Type B pancreatic cell (in vitro differentiated cells): ENCODE measurements around the gene CREBBP. TPM values are rescaled to one million over a fixed set of nuclear protein-coding genes. Genes with fewer than 3 reads are reported as not detected.

Experiments used
- DNase-seq: peaks from one replicate; pipeline ENCODE4 v3.0.0; 2021; ENCODE audit warnings: mixed read lengths; ENCODE audit not compliant: unreplicated experiment; ENCODE audit errors: extremely low spot score
- H3K27ac Mint-ChIP-seq: 2 replicates; pipeline ENCODE4 v1.8.0; 2021; ENCODE audit warnings: mild to moderate bottlenecking, mixed read lengths
- H3K27me3 Mint-ChIP-seq: 2 replicates; pipeline ENCODE4 v1.8.0; 2021; ENCODE audit warnings: mixed read lengths
- H3K36me3 Mint-ChIP-seq: 2 replicates; pipeline ENCODE4 v1.8.0; 2021; ENCODE audit warnings: mixed read lengths
- H3K4me1 Mint-ChIP-seq: one replicate; pipeline ENCODE4 v1.8.0; 2021; ENCODE audit warnings: mixed read lengths; ENCODE audit not compliant: unreplicated experiment
- H3K4me3 Mint-ChIP-seq: 2 replicates; pipeline ENCODE4 v1.8.0; 2021; ENCODE audit warnings: mild to moderate bottlenecking, mixed read lengths
- H3K9me3 Mint-ChIP-seq: 2 replicates; pipeline ENCODE4 v1.8.0; 2021; ENCODE audit warnings: mixed read lengths
- total RNA-seq: library from RNA; stranded (reverse); gene quantifications from 2 replicates; pipeline ENCODE4 v1.2.1, GENCODE V29; 2021; ENCODE audit warnings: low replicate concordance
- TF ChIP-seq, protein P1 (sequence below): fragments of 200-600 bp; sonication (generic); conservative IDR thresholded peaks from 2 replicates; pipeline ENCODE4 v1.5.0; 2021; ENCODE audit warnings: antibody characterized with exemption, mild to moderate bottlenecking

CREBBP gene
- total RNA-seq, 1 donor from 2014 or later = 93.6 TPM

DNA sequence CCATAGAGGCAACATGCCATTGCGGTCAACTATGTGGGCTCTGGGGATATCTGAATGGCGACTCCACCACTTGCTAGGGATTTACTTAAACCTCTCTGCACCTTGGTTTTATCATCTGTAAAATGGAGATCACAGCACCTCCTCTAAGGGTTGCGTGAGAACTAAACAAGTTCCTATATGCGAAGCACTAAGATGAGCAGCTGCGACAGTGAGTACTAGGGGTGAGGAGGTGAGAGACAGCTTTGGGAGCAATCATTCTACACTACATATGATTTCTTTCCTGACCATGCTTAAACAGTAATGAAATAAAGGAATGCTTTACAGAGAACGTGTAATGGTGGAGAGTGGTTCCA lies 61.4 kb downstream of the CREBBP start:
- no peak overlapping the region for H3K4me3 Mint-ChIP-seq
- no peaks in the 10 kb centered on the region for H3K27me3 Mint-ChIP-seq
- TF ChIP-seq, protein P1, sequence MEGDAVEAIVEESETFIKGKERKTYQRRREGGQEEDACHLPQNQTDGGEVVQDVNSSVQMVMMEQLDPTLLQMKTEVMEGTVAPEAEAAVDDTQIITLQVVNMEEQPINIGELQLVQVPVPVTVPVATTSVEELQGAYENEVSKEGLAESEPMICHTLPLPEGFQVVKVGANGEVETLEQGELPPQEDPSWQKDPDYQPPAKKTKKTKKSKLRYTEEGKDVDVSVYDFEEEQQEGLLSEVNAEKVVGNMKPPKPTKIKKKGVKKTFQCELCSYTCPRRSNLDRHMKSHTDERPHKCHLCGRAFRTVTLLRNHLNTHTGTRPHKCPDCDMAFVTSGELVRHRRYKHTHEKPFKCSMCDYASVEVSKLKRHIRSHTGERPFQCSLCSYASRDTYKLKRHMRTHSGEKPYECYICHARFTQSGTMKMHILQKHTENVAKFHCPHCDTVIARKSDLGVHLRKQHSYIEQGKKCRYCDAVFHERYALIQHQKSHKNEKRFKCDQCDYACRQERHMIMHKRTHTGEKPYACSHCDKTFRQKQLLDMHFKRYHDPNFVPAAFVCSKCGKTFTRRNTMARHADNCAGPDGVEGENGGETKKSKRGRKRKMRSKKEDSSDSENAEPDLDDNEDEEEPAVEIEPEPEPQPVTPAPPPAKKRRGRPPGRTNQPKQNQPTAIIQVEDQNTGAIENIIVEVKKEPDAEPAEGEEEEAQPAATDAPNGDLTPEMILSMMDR = no peak
- H3K27ac Mint-ChIP-seq = no peak overlapping the region
- H3K9me3 Mint-ChIP-seq = no peaks in the 10 kb centered on the region
- no peak for DNase-seq
- peaks cover 67% of the 10 kb centered on the region for H3K4me1 Mint-ChIP-seq
- peaks cover 4% of the 10 kb centered on the region for H3K36me3 Mint-ChIP-seq

DNA sequence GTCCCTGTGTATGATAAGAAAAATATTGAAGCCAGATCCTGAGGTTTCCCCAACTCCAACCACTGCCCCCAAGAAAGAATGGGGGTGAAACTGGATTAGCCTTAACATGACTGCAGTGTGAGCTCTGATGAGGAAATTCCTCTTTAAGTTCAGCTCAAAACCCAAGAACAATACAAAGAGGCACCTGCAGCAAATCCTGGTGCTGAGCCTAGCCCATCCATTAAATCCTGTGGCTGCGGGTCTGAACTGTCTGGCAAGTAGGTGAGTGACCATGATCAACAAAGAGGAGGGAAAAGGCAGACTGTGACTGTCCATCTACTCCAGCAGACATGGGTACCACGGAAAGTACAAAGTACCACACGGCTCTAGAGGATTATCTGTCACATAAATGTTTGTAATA lies 64.2 kb downstream of the CREBBP start:
- no peak for DNase-seq
- Mint-ChIP-seq H3K4me1 (peaks cover 55% of the 10 kb centered on the region), H3K27ac (no peak overlapping the region), H3K4me3 (no peak overlapping the region), H3K36me3 (peaks cover 6% of the 10 kb centered on the region), H3K9me3 (no peaks in the 10 kb centered on the region), H3K27me3 (no peaks in the 10 kb centered on the region)
- TF ChIP-seq, protein P1 = no peak

DNA sequence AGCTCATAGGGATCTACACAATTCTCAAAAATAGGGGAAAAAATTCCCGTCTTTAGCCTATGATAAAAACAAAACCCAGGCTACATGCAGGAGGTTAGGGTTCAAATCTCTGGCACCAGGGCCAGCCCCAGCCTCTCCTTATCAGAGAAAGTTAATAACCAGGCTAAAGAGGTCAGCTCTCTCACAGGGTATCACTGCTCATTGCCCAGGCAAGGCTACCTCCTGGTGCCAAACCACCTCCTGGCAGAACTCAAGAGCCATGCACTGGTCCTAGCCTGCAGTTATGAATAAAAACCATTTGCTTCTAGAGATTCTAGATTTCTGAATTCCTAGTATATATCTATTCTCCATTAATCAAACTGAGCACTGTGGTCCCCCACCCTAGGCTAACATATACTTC lies 65.8 kb downstream of the CREBBP start:
- TF ChIP-seq, protein P1 = no peak
- Mint-ChIP-seq H3K4me1 (peaks cover 44% of the 10 kb centered on the region), H3K9me3 (no peaks in the 10 kb centered on the region), H3K27ac (no peak overlapping the region), H3K4me3 (no peak overlapping the region), H3K27me3 (no peaks in the 10 kb centered on the region), H3K36me3 (peaks cover 15% of the 10 kb centered on the region)
- DNase-seq = no peak

DNA sequence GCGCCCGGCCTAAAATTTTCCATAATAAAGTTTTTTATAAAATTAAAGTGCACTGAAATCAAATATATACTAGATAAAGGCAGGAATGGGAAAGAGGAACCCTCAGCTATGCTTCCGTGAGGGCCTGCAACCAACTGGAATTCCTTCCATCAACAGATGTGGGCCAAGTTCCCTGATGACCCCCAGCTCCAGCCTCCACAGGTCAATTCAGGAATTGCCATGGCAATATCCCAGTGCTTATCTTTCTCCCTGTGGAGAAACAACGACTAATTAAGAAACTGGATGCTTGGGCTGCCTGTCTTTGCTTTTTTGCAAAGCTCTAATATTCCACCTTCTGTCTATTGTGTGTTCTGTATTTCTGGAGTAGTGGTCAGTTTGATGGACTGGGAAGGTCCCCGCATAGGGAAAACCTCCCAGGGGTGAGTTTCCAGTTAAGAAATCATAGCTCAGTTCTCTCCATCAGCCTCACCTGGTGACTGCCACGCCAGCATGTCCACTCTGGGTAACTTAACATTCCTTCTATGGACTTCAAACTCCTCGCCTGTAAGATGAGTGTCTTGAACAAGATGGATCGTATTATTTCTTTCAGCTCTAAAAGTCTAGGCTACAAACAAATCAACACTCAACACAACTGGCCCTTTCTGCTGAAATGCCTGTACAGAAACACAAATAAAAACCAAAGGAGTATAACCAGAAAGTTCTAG lies 67.9 kb downstream of the CREBBP start:
- Mint-ChIP-seq H3K27me3 (no peaks in the 10 kb centered on the region), H3K27ac (no peak overlapping the region), H3K4me1 (peaks cover 31% of the 10 kb centered on the region), H3K9me3 (no peaks in the 10 kb centered on the region), H3K36me3 (peaks cover 15% of the 10 kb centered on the region), H3K4me3 (no peak overlapping the region)
- DNase-seq = no peak
- TF ChIP-seq, protein P1 = no peak

DNA sequence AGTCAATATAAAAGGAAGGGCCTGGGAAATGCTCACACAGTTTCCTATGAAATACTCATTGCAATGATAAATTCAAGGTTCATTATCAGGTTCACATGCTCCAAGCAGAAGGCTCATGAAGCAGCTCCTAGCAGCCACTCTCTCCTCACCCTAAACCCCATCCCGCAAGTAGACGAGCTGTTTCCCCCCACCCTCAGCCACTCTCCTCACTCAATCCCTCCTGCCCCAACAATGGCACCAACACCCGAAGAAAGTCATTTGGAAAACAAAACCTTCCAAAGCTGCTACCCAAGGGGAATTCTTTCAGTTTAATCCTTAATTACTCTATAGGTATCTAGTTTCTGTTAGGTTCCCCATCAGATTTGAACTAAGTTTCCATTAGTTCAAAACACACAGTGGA lies 69.7 kb downstream of the CREBBP start:
- Mint-ChIP-seq H3K27me3 (no peaks in the 10 kb centered on the region), H3K36me3 (peaks cover 24% of the 10 kb centered on the region), H3K27ac (no peak overlapping the region)

More for the DNA sequence above, 69.7 kb downstream of the CREBBP start:
- Mint-ChIP-seq H3K9me3 (no peaks in the 10 kb centered on the region), H3K4me3 (no peak overlapping the region), H3K4me1 (peaks cover 26% of the 10 kb centered on the region)
- DNase-seq = no peak
- TF ChIP-seq, protein P1 = no peak
